ENCODE results near the gene TMEM185B.
"Not testable (repeated sequence)": the region's sequence is repeated elsewhere in the genome, so short reads cannot be mapped to it uniquely, and the experiment has no call there.

Gene TMEM185B

GRCh38 chr2:120199817-120200459, 23.3 kb downstream of the TMEM185B start:
- not testable (repeated sequence) for H3K4me1 ChIP-seq (ENCODE audit: insufficient read depth, low read length); H3K36me3 ChIP-seq (ENCODE audit: insufficient read depth, low read length); H3K9me3 ChIP-seq (ENCODE audit: control insufficient read depth, insufficient read depth, low read length)

GRCh38 chr2:120195553-120195952, 27.6 kb downstream of the TMEM185B start:
- H3K36me3 ChIP-seq (ENCODE audit: insufficient read depth, low read length), result no peaks in the 10 kb centered on the region
- no peak overlapping the region for H3K9ac ChIP-seq (ENCODE audit: low read depth, low read length)
- H3K9me3 ChIP-seq (ENCODE audit: control insufficient read depth, insufficient read depth, low read length), result peaks cover 7% of the 10 kb centered on the region; the same call in 1 of the 2 replicates
- H3K4me1 ChIP-seq (ENCODE audit: insufficient read depth, low read length), result no peaks in the 10 kb centered on the region

More at GRCh38 chr2:120199817-120200459, 23.3 kb downstream of the TMEM185B start:
- not testable (repeated sequence) for H3K9ac ChIP-seq (ENCODE audit: low read depth, low read length)

- Histone ChIP-seq H3K9ac (ENCODE audit: low read depth, low read length) (no peak overlapping the region), H3K4me1 (ENCODE audit: insufficient read depth, low read length) (no peaks in the 10 kb centered on the region), H3K9me3 (ENCODE audit: control insufficient read depth, insufficient read depth, low read length) (peaks cover 4% of the 10 kb centered on the region; the same call in 1 of the 2 replicates), H3K36me3 (ENCODE audit: insufficient read depth, low read length) (no peaks in the 10 kb centered on the region)
Observed at GRCh38 chr2:120192280-120192679, 30.9 kb downstream of the TMEM185B start.

- H3K4me1 ChIP-seq (ENCODE audit: insufficient read depth, low read length), result no peaks in the 10 kb centered on the region
- H3K9ac ChIP-seq (ENCODE audit: low read depth, low read length), result no peak overlapping the region
- no peaks in the 10 kb centered on the region for H3K36me3 ChIP-seq (ENCODE audit: insufficient read depth, low read length)
- peaks cover 4% of the 10 kb centered on the region; the same call in 1 of the 2 replicates for H3K9me3 ChIP-seq (ENCODE audit: control insufficient read depth, insufficient read depth, low read length)
Observed at GRCh38 chr2:120189189-120189588, 34.0 kb downstream of the TMEM185B start.

- no peaks in the 10 kb centered on the region for H3K9me3 ChIP-seq (ENCODE audit: control insufficient read depth, insufficient read depth, low read length)
- H3K36me3 ChIP-seq (ENCODE audit: insufficient read depth, low read length), result no peaks in the 10 kb centered on the region
- H3K4me1 ChIP-seq (ENCODE audit: insufficient read depth, low read length), result no peaks in the 10 kb centered on the region
- H3K9ac ChIP-seq (ENCODE audit: low read depth, low read length), result no peak overlapping the region
Observed at GRCh38 chr2:120182019-120182560, 41.1 kb downstream of the TMEM185B start.

GRCh38 chr2:120180066-120180465, 43.1 kb downstream of the TMEM185B start:
- Histone ChIP-seq H3K4me1 (ENCODE audit: insufficient read depth, low read length) (no peaks in the 10 kb centered on the region), H3K9me3 (ENCODE audit: control insufficient read depth, insufficient read depth, low read length) (no peaks in the 10 kb centered on the region), H3K36me3 (ENCODE audit: insufficient read depth, low read length) (no peaks in the 10 kb centered on the region), H3K9ac (ENCODE audit: low read depth, low read length) (no peak overlapping the region)

- Histone ChIP-seq H3K4me1 (ENCODE audit: insufficient read depth, low read length) (peaks cover 4% of the 10 kb centered on the region; the same call in 1 of the 2 replicates), H3K9me3 (ENCODE audit: control insufficient read depth, insufficient read depth, low read length) (no peaks in the 10 kb centered on the region), H3K9ac (ENCODE audit: low read depth, low read length) (no peak overlapping the region), H3K36me3 (ENCODE audit: insufficient read depth, low read length) (no peaks in the 10 kb centered on the region)
Observed at GRCh38 chr2:120179396-120179795, 43.8 kb downstream of the TMEM185B start.

GRCh38 chr2:120177973-120178372, 45.2 kb downstream of the TMEM185B start:
- H3K9me3 ChIP-seq (ENCODE audit: control insufficient read depth, insufficient read depth, low read length), result no peaks in the 10 kb centered on the region
- H3K36me3 ChIP-seq (ENCODE audit: insufficient read depth, low read length), result no peaks in the 10 kb centered on the region; the same call in 1 of the 2 replicates
- peaks cover 4% of the 10 kb centered on the region; the same call in 1 of the 2 replicates for H3K4me1 ChIP-seq (ENCODE audit: insufficient read depth, low read length)
- H3K9ac ChIP-seq (ENCODE audit: low read depth, low read length), result no peak overlapping the region

GRCh38 chr2:120177001-120177621, 46.1 kb downstream of the TMEM185B start:
- no peaks in the 10 kb centered on the region; the same call in 1 of the 2 replicates for H3K36me3 ChIP-seq (ENCODE audit: insufficient read depth, low read length)
- H3K9me3 ChIP-seq (ENCODE audit: control insufficient read depth, insufficient read depth, low read length), result no peaks in the 10 kb centered on the region
- H3K9ac ChIP-seq (ENCODE audit: low read depth, low read length), result no peak overlapping the region
- H3K4me1 ChIP-seq (ENCODE audit: insufficient read depth, low read length), result peaks cover 4% of the 10 kb centered on the region; the same call in 1 of the 2 replicates

GRCh38 chr2:120176526-120176925, 46.7 kb downstream of the TMEM185B start:
- no peaks in the 10 kb centered on the region; the same call in 1 of the 2 replicates for H3K36me3 ChIP-seq (ENCODE audit: insufficient read depth, low read length)
- H3K9me3 ChIP-seq (ENCODE audit: control insufficient read depth, insufficient read depth, low read length), result no peaks in the 10 kb centered on the region
- H3K4me1 ChIP-seq (ENCODE audit: insufficient read depth, low read length), result peaks cover 4% of the 10 kb centered on the region; the same call in 1 of the 2 replicates
- H3K9ac ChIP-seq (ENCODE audit: low read depth, low read length), result no peak overlapping the region

- Histone ChIP-seq H3K36me3 (ENCODE audit: insufficient read depth, low read length) (no peaks in the 10 kb centered on the region; the same call in 1 of the 2 replicates), H3K9me3 (ENCODE audit: control insufficient read depth, insufficient read depth, low read length) (no peaks in the 10 kb centered on the region), H3K9ac (ENCODE audit: low read depth, low read length) (no peak overlapping the region), H3K4me1 (ENCODE audit: insufficient read depth, low read length) (peaks cover 4% of the 10 kb centered on the region; the same call in 1 of the 2 replicates)
Observed at GRCh38 chr2:120174963-120175581, 48.1 kb downstream of the TMEM185B start.

Data from ES-I3 (cell line).